VCaP (cell line): ENCODE data around the gene MAP3K2.

ENCODE experiments used
- H3K27ac ChIP-seq: fragments of 450-650 bp; 2 replicates; pipeline ENCODE4 v1.5.1; 2017
- TF ChIP-seq, protein P1 (sequence below): fragments of 450-650 bp; conservative IDR thresholded peaks from 2 replicates; pipeline ENCODE4 v1.5.1; 2017; ENCODE audit warnings: mild to moderate bottlenecking, moderate library complexity

MAP3K2 gene

DNA sequence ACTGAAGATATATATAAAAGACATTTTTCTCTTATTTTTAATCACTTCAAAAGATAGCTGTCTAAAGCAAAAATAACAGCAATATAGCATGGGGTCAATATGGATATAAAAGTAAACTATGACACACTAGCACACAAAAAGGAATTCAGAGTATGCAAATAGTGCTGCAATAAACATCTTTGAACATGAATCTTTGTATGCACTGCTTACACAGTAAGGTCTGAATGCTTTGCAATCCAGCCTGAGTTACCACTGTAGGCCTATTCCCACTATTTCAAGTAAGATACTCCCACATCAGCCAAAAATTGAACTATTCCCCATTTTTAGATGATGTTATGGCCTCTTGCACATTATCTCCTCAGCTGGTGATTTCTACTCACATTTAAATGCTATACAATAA lies 66.5 kb downstream of the MAP3K2 start:
- TF ChIP-seq, protein P1, sequence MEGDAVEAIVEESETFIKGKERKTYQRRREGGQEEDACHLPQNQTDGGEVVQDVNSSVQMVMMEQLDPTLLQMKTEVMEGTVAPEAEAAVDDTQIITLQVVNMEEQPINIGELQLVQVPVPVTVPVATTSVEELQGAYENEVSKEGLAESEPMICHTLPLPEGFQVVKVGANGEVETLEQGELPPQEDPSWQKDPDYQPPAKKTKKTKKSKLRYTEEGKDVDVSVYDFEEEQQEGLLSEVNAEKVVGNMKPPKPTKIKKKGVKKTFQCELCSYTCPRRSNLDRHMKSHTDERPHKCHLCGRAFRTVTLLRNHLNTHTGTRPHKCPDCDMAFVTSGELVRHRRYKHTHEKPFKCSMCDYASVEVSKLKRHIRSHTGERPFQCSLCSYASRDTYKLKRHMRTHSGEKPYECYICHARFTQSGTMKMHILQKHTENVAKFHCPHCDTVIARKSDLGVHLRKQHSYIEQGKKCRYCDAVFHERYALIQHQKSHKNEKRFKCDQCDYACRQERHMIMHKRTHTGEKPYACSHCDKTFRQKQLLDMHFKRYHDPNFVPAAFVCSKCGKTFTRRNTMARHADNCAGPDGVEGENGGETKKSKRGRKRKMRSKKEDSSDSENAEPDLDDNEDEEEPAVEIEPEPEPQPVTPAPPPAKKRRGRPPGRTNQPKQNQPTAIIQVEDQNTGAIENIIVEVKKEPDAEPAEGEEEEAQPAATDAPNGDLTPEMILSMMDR: no peak
- no peak overlapping the region for H3K27ac ChIP-seq

DNA sequence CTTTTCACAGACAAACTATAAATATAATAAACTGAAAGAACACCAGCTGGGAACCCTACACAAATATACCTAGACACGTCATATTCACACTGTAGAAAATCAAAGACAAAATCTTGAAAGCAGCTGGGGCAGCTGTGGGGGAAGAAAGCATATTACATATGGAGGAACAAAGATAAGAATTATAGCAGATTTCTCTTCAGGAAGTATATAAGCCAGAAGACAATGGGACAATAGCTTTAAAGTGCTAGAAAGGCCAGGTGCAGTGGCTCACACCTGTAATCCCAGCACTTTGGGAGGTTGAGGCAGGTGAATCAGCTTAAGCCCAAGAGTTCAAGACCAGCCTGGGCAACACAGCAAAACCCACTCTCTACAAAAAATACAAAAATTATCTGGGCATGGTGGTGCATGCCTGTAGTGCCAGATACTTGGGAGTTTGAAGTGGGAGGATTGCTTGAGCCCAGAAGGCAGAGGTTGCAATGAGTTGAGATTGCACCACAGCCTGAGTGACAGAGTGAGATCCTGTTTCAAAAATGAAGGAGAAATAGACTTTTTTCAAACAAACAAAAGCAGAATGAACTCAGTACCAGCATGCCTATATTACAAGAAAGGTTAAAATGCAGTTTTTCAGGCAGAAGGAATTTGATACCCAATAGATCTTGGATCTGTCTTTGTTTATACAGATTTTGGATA lies 67.0 kb downstream of the MAP3K2 start:
- no peak overlapping the region for H3K27ac ChIP-seq
- TF ChIP-seq, protein P1: no peak

DNA sequence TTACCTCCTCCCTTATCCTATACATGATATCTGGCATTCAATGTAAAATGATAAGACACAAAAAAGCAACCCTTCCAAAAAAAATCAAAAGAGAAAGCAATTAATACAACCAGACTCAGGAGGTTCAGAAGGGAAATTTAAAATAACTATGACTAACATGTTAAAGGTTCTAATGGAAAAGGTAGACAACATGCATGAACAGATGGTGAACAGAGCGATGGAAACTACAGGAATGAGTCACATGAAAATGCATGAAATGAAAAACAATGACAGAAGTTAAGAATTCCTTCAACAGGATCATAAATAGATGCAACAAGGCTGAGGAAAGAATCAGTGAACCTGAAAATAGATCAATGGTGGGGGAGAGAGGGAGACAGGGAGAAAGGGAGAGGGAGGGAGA lies 67.7 kb downstream of the MAP3K2 start:
- TF ChIP-seq, protein P1: no peak
- H3K27ac ChIP-seq: no peak overlapping the region

DNA sequence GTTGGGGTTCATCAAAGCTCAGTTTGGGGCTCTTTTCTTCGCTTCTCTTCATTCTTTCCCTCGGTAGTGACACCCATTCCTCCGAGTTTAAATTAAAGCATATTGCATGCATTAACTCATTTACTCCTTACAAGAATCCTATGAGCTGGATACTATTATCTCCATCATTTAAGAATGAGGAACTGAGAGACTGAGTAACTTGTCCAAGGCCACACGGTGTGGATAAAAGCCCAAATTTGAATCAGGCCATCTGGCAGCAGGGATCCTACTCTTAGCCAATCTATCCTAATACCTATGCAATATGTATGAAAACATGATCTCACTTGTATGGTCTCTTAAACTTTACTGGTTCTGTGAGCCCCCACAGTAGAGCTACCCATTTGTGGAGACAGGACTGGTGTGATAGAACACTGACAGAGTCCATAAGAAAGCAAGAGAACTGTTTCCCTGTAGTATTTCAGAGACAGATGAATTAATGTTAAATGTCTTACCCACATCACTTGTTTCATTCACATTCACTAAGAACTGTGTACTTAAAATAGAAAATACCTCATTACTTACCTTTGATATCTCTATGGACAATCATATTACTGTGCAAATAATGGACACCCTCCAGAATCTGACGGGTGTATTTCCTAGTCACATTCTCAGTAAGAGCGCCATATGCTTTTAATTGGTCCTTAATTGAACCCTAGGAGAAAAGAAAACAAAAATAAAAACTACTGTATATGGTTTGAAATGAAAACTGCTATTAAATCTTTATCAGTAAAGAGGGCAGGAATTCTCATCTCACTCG lies 73.4 kb downstream of the MAP3K2 start:
- peak overlapping the region; percentile 5; the same call in 1 of the 2 replicates for H3K27ac ChIP-seq
- TF ChIP-seq, protein P1: no peak

DNA sequence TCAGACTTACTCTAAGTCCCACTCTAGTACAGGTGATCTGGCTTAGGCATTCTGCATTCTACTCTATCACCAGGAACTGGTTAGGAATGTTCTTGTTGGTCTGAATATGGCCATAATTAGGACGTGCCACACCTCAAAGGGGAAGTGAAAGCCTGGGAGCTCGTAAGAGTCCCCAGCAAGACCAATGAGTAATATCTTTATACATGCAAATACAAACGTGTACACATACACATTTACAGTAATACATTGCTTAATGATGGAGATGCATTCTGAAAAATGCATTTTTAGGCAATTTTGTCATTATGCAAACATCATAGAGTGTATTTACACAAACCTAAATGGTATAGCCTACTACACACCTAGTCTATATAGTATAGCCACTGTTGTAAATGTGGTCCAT lies 74.4 kb downstream of the MAP3K2 start:
- no peak overlapping the region for H3K27ac ChIP-seq
- TF ChIP-seq, protein P1: no peak

DNA sequence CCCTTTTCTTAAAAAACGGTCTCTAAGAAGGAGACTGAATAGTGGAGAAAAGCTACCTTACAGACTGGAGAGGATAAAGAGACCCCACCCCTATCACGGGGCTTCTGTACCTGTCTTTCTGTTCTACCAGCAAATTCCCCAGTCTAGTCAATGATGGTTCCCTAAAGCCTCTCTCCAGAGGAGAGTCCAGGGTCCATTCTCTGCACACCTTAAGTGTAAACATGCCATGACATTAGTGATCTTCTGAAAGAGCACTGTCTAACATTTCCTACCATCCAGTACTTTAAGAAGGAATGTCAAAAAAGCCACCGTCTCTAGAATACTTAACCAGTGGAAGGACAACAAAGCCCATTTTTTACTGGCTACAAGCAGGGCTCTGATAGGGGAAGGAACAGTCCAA lies 76.8 kb downstream of the MAP3K2 start:
- TF ChIP-seq, protein P1: no peak
- H3K27ac ChIP-seq: no peak overlapping the region

DNA sequence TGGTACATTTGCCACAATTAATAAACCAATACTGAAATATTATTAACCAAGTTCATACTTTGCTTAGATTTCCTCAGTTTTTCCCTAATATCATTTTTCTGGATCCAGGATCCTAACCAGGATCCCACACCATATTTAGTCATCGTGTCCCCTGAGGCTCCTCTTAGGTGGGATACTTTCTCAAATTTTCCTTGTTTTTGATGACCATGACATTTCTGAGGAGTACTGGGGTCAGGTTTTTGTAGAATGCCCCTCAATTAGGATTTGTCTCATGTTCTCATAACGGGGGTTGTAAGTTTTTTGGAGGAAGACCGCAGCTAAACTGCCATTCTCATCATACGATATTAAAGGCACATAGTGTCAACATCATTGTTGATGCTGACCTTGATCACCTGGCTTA lies 78.3 kb downstream of the MAP3K2 start:
- TF ChIP-seq, protein P1: no peak
- no peak overlapping the region for H3K27ac ChIP-seq
